22Rv1 (cell line): ENCODE data around the gene C2orf72.

Source experiments
- CTCF ChIP-seq: fragments of 450-650 bp; IDR thresholded peaks from 2 replicates; pipeline ENCODE4 v1.5.1; 2017; ENCODE audit warnings: mild to moderate bottlenecking
- ZFX ChIP-seq: fragments of 450-650 bp; IDR thresholded peaks from 2 replicates; pipeline ENCODE4 v1.6.1; 2017; ENCODE audit warnings: antibody characterized with exemption, borderline replicate concordance

DNA sequence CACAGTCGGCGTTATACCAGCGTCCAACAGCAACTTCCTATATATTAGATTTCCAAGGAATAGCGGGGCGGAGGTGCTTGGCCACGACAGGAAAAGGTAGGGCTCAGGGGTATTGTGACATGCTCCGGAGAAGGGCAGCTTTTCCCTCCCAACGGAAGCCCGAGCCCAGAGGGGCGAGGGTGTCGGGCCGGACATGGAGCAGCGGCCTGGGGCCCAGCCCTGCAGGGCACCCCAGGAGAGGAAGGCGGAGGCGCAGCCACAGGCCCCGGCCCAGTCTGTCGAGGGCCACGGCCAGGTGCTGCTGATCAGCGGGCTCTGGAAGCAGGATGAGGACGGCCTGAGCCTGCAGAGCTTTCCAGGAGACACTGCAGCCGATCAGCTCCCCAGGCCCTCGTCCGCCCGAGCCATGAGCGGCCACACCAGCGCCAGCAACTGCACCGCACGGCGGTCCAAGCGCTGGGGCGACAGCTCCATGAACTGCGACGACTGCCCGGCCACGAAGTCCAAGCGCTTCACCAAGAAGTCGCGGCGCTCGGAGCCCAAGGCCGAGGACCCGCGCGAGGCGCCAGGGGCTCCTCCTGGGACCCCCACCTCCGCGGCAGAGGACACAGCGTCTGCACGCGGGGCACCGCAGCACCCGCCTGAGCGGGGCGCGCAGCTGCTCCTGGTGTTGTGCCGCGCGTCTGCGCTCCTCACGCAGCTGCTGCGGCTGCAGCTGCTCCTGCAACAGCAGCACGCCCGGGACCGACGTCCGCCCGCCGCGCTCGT, 47.0 kb upstream of the C2orf72 start:
- TF ChIP-seq CTCF: no peak
- TF ChIP-seq ZFX: no peak
